ENCODE measurements around the gene POLR3A.
"Not testable (repeated sequence)": the region's sequence is repeated elsewhere in the genome, so short reads cannot be mapped to it uniquely, and the experiment has no call there.

POLR3A gene

DNA sequence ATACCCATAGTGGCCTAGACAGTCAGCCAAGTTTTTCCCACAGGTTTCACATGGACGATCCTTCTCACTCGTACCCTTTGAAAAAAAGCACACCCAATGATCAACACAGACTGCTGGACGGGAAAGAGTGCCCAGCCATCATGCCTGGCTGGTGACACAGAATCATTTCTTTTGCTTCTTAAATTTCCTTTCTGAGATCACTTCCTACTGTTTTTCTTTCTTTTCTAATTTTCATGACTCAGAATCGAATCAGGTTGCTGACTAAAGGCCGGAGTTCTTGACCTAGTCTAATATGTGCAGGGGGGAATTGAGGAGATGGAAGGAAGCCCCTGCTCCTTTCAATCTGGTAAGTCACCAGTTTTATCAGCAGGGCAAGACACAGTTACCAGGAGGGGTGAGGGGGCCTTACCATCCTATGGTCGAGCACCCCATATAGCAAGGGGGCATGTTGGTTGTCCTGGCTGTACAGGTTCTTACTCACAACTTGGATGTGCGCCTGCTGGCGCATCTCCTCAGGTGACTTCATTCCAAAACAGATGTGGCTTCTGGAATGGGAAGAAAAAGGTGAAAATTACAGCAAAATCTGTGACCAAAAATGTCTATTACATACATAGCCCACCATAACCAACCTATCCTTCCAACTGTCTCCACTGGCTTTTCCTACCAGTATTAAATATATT, 3.5 kb downstream of the POLR3A start:
- DNase-seq (ENCODE audit: extremely low read depth in 1 of 2, low read depth in 1 of 2), result no peak

DNA sequence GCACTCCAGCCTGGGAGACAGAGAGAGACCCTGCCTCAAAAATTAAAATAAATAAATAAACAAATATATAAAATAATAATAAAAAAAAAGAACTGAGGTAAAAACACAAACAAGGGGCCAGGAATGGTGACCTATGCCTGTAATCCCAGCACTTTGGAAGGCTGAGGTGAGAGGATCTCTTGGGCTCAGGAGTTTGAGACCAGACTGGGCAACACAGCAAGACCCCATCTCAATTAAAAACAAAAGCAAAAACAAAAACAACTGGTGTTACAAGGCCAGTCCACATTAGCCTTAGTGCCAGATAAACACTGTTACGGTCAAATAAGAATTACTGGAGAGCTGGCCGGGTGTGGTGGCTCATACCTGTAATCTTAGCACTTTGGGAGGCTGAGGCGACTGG, 5.6 kb downstream of the POLR3A start:
- DNase-seq (ENCODE audit: extremely low read depth in 1 of 2, low read depth in 1 of 2), result no peak

GRCh38 chr10:78021201-78021600, 8.1 kb downstream of the POLR3A start:
- DNase-seq (ENCODE audit: extremely low read depth in 1 of 2, low read depth in 1 of 2), result no peak

DNA sequence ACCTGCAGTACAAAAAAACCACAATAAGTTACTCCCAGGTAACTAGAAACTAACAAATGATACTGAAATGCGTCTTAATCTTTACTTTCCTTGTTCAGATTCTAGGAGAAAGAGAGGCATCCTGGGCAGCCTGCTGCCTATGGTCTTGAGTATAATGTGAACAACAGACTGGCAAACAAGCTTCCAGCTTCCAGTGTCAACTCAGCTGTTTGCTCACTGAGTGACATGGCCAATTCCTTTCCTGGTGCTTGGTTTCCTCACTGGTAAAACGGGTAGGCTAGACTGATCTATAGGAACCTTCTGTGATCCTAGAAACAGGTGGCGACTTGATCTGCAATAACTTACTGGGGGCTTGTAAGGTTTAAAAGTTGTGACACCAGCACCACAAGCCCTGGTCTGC, 10.1 kb downstream of the POLR3A start:
- no peak for DNase-seq (ENCODE audit: extremely low read depth in 1 of 2, low read depth in 1 of 2)

DNA sequence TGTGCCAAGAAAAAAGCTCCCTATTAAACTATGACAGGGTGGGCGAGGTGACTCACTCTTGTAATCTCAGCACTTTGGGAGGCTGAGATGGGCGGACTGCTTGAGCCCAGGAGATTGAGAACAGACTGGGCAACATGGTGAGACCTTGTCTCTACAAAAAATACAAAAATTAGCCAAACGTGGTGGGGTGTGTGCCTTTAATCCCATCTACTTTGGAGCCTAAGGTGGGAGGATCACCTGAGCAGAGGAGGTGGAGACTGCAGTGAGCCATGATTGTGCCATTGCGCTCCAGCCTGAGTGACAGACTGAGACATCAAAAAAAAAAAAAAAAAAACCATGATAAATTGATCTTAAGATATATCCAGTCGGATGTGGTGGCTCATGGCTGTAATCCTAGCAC, 11.5 kb downstream of the POLR3A start:
- no peak for DNase-seq (ENCODE audit: extremely low read depth in 1 of 2, low read depth in 1 of 2)

DNA sequence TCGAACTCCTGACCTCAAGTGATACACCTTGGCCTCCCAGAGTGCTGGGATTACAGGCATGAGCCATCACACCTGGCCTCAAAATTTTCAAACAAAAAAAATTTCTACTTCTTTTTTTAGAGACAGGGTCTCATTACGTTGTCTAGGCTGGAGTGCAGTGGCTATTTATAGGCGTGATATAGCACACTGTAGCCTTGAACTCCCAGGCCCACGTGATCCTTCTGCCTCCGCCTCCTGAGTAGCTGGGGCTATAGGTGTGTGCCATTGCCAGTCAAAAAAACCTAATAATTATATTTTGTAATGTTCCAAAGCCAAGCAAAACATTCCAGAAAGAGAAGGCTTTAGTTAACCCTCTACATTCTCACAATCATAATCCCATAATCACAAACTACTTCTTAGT, 13.8 kb downstream of the POLR3A start:
- DNase-seq (ENCODE audit: extremely low read depth in 1 of 2, low read depth in 1 of 2), result no peak

- DNase-seq (ENCODE audit: extremely low read depth in 1 of 2, low read depth in 1 of 2), result no peak
Measured at GRCh38 chr10:78013564-78013963, 15.8 kb downstream of the POLR3A start.

DNA sequence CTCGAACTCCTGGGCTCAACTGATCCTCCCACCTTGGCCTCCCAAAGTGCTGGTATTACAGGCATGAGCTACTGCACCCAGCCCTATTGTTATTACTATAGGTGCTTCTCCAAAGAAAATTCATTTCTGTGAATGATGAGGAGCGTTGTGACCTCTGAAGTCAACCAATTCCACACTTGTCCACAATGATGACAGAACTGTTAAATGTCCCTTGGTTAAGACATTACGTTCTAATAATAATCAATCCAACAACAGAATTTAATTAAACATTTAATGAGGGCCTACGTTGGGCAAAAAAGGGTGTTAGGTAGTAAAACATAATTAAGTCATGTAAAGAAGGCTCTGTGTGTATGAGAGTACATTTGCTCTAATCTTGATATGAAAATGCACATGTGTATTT, 18.2 kb downstream of the POLR3A start:
- DNase-seq (ENCODE audit: extremely low read depth in 1 of 2, low read depth in 1 of 2), result no peak

GRCh38 chr10:78010278-78010677, 19.0 kb downstream of the POLR3A start:
- DNase-seq (ENCODE audit: extremely low read depth in 1 of 2, low read depth in 1 of 2), result no peak

DNA sequence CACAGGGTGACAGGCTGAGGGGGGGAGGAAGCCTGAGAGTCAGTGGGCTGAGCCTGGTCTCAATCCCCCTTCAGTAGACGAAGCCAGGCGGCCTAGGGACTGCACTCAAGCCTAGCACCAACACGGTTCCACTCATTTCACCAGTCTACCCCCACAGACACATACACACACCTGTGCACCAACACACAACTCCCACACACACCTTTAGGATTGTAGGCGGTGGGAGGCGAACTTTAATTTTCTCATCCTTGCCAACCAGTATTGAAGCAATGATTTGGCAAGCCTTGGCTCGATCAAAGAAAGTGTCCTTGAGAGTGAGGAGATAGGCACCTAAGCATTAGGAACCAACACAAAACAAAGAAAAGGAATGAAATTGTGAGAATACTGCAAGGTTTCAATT, 19.7 kb downstream of the POLR3A start:
- DNase-seq (ENCODE audit: extremely low read depth in 1 of 2, low read depth in 1 of 2), result no peak

DNA sequence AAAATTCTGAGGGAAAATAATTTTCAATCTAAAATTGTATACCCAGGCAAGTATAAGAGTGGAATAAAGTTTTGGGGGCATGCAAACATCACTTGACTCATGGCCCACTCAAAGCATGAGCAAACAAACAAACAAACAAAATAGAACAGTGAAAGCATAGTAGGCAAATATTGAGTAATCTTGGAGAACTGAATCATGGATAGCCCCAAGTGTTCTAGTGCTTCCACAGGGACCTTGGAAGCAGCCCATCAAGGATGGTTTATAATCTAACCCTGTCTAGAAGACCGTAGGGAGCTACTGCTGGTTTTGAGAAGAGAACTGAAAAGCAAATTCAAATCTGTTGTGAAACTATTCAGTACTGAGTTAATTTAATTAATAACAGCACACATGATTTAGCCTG, 22.1 kb downstream of the POLR3A start:
- DNase-seq (ENCODE audit: extremely low read depth in 1 of 2, low read depth in 1 of 2), result no peak

DNA sequence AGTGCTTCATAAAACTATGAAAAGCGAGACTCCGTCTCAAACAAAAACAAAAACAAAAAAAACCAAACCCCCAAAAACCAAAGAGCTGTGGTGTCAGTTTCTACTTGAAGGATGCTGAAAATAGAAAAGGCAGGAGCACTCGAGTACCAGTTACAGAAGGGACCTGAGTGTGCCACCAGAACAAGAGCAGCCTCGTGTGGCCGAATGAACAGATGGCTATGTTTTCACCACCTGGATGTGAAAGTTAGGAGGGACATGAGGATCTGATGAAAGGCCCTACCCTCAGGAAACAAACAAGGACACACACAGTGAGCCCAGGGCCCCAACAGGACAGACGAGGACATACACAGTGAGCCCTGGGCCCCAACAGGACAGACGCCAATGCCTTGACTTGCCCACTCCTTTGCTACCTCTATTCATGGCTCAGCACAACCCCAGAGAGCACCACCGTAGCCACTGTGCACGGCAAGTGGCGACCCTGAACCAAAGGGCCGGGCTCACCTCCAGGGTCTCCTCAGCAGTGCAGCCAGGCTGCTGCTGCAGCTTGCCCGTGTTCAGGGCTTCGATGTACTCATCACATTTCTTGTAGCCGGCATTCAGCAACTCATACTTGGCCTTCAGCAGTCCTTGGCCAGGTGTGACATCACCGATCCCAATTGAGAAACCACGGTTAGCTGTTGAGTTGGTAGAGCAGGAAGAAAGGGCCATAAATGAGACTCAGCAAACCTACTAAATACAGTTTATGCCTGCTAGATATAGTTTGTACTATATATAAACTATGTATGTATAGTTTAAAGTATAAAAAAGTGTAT, 24.9 kb downstream of the POLR3A start:
- no peak for DNase-seq (ENCODE audit: extremely low read depth in 1 of 2, low read depth in 1 of 2)

- DNase-seq (ENCODE audit: extremely low read depth in 1 of 2, low read depth in 1 of 2), result no peak
Measured at GRCh38 chr10:78002541-78003288, 26.6 kb downstream of the POLR3A start.

- no peak for DNase-seq (ENCODE audit: extremely low read depth in 1 of 2, low read depth in 1 of 2)
Measured at GRCh38 chr10:78000956-78001472, 28.3 kb downstream of the POLR3A start.

DNA sequence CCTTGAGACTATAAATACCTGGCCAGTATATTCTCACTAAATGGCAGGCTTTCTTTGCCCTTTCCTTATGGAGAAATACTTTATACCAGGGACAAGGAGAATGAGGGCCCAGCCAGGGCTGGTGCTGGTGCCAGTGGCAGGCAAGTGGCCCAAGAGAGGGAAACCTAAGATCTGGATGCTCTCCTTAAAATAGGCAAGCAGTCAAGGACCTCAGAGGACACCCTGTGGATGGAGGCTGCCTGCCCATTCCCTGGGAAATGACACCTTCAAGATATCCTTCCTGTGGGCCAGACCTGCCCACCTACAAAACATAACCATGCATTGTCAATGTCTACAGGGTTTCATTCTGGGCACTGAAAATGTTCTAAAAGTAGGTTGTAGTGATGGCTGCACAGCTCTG, 29.1 kb downstream of the POLR3A start:
- DNase-seq (ENCODE audit: extremely low read depth in 1 of 2, low read depth in 1 of 2), result no peak

DNA sequence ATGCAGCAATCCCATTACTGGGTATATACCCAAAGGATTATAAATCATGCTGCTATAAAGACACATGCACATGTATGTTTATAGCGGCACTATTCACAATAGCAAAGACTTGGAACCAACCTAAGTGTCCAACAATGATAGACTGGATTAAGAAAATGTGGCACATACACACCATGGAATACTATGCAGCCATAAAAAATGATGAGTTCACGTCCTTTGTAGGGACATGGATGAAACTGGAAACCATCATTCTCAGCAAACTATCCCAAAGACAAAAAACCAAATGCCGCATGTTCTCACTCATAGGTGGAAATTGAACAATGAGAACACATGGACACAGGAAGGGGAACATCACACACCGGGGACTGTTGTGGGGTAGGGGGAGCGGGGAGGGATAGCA, 30.5 kb downstream of the POLR3A start:
- not testable (repeated sequence) for DNase-seq (ENCODE audit: extremely low read depth in 1 of 2, low read depth in 1 of 2)

DNA sequence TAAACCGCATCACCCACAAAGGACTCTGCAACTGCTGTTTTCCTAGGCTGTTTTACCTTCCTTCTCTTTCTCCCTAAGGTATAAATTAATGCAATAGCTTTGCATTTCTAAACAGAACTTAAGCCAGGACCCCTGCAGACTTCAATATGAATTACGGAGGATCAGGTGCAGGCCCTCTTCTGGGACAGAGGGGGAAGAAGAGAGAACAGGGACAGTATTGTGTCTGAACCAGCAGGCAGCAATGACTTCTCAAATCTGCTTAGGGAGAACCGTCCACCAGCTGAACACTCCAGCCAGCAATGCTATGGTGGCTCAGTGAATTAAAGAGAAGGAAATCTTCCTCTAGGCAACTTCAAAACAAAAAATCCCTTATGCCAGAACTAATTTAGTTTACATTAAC, 35.7 kb downstream of the POLR3A start:
- no peak for DNase-seq (ENCODE audit: extremely low read depth in 1 of 2, low read depth in 1 of 2)

DNA sequence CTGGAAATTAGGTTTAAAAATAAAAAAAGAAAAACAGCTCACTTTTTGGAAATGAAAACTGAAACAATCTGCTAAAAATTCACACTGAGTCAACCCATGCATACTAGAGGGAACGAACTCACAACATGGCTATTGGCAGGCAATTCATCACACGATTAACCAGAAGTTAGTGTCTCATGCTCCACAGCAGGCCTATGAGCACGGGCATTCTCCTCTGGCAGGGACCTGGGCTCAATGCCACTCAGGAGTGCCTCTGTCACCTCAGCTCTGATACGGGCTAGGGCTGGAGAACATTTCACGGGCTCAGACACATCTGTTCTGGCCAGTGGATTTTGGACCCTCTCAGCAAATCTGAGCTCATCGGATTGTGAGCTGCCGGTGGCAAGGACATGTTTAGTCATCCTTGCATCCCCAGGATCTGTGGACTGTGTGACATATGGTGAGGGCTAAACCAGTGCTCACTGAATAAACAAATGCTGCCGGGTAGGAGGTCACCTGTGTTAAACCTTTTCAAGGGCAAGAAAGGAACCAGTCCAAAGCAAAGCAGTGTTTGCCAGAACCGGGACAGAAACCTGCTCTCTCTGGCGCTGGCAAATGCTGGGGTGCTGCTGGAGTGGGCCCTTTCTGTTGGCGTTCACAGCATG, 40.1 kb downstream of the POLR3A start:
- DNase-seq (ENCODE audit: extremely low read depth in 1 of 2, low read depth in 1 of 2), result no peak

DNA sequence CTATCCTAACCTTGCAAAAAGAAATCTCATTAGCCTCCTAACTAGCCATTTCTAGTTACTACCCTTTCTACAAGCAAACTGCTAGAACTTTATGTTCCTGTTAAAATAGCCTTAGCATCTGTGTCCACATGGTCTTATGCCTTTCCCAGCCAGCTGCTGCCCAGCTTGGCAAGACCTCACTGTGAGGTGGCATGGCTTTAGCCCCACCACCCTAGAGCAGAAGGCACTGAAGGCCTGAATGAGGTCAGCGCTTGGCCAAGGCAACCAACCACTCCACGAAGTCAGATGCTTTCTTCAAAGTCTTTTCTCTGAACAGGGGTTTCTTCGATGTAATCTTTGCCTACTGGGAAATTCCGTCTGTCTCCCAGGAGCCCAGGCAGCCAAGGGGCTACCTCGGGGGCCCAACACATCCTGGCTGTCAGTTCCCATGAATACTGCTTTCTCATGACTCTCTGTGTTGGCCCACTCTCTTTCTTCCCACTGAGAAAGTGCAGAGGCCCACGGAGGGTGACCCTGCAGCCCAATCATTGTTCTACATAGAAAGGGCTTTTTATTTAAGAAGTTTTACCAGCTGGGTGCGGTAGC, 41.6 kb downstream of the POLR3A start:
- no peak for DNase-seq (ENCODE audit: extremely low read depth in 1 of 2, low read depth in 1 of 2)

- DNase-seq (ENCODE audit: extremely low read depth in 1 of 2, low read depth in 1 of 2), result no peak
Measured at GRCh38 chr10:77984986-77985385, 44.3 kb downstream of the POLR3A start.

Measured in stimulated activated CD8-positive, alpha-beta memory T cell treated with anti-CD3 and anti-CD28 coated beads, Interleukin-7, amount 100 ng/mL, for 48 hours (primary cell).